Body of pancreas (tissue), 4 donors: ENCODE data around the gene COBL.

Experiments
- CTCF ChIP-seq, 7 experiments: fragments of 450-650 bp in 4 of 7; fragments of 200-600 bp in 3 of 7; sonication (generic) in 3 of 7; IDR thresholded peaks; one replicate each; pipeline ENCODE4 v1.5.1; 2016 to 2019; ENCODE audit warnings: antibody characterized with exemption in 7 of 7
- POLR2A ChIP-seq, 3 donors: fragments of 450-650 bp; IDR thresholded peaks; one replicate each; pipeline ENCODE4 v1.6.1; 2016; ENCODE audit warnings: antibody characterized with exemption in 3 of 3, mild to moderate bottlenecking in 2 of 3

- TF ChIP-seq POLR2A (IDR thresholded peaks at IDR 0.05) = no peak
- no peak for TF ChIP-seq CTCF (IDR thresholded peaks at IDR 0.05)
Measured at GRCh38 chr7:51128545-51129435, 187.8 kb downstream of the COBL start.
